Left colon (tissue), 2 donors: Measurements from ENCODE around the gene FOXP4. TPM values are rescaled to one million over a fixed set of nuclear protein-coding genes. Genes with fewer than 3 reads are reported as not detected.

Experiments
- ATAC-seq: fragments of 200-7000 bp; cut with Tn5 transposase; one replicate; pipeline ENCODE4 v1.9.1; 2020; ENCODE audit warnings: mild to moderate bottlenecking, moderate library complexity
- DNase-seq, 2 donors: peaks; one replicate each; pipeline ENCODE4 v3.0.0-alpha.2; 2020
- intact Hi-C, 2 donors: fragments of 100-400 bp; cut with DNase I in 1 of 2; cut with micrococcal nuclease in 1 of 2; formaldehyde crosslinking; loops; one replicate each; pipeline versions ENCODE4 v1.11.2 to v1.14.0; 2022; cut with DNase I, micrococcal nuclease
- total RNA-seq, 2 donors: library from RNA; stranded (reverse); fragmentation: NEBNext Ultra II Directional; extraction: Animal tissue kit (Norgen Biotek cat#: 25700); gene quantifications; one replicate each; pipeline ENCODE4 v1.2.1, GENCODE V29; 2021
- donor health status: DM: no; HTN: no; CAD: no.
- donor health status: DM: yes; HTN: yes; CAD: no.

Gene FOXP4
- total RNA-seq, 2 donors from 2014 or later: 38.6 to 39.4 TPM

GRCh38 chr6:41543087-41543486, 3.1 kb upstream of the FOXP4 start:
- no peak for DNase-seq
- no peak for ATAC-seq
- intact Hi-C loops: no loop called here

DNA sequence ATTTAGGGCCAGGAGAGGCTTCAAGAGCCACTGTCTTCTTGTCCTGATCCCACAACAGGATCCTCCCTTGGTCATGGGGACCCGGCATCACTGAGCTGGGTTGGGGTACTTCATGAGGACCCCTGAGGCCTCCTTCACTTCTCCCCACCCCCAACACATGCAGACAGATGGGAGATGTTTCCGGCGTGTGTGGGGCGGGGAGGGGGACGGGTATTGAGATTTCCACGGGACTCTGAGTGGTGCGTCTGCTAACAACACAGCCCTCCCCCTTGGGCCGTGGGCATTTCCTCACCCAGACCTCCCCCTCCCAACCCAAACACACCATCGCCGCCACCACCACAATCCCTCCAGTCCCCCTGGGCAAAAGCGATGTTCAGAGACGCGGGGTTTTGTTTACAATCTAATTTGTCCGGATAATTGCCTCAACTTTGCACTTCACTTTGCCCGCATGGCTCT, 906 bp upstream of the FOXP4 start:
- no peak for ATAC-seq
- intact Hi-C loops: no loop called here

DNA sequence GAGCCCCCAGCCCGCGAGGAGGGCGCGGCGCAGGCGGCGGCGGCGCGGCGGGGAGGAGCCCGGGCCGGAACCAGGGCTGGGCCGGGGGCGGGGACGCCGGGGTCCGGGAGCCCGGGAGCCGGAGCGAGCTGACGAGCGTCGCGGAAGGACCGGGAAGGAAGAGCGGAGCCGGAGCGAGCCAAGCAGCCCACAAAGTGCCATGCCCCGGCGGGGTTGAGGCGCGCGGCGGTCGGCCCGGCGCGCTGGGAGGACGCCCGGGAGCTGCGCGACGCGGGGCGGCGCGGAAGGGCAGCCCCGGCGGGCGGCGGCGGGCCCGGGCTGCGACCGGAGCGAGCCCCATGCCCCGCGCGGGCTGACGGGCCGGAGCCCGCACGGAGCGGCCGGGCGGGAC, 289 bp downstream of the FOXP4 start:
- intact Hi-C loops: no loop called here
- DNase-seq (peak in 1 of 2 donors; percentile 75), ATAC-seq (peak; percentile 69)

More for the DNA sequence above, 906 bp upstream of the FOXP4 start:
- peak in 1 of 2 donors; percentile 34 for DNase-seq

DNA sequence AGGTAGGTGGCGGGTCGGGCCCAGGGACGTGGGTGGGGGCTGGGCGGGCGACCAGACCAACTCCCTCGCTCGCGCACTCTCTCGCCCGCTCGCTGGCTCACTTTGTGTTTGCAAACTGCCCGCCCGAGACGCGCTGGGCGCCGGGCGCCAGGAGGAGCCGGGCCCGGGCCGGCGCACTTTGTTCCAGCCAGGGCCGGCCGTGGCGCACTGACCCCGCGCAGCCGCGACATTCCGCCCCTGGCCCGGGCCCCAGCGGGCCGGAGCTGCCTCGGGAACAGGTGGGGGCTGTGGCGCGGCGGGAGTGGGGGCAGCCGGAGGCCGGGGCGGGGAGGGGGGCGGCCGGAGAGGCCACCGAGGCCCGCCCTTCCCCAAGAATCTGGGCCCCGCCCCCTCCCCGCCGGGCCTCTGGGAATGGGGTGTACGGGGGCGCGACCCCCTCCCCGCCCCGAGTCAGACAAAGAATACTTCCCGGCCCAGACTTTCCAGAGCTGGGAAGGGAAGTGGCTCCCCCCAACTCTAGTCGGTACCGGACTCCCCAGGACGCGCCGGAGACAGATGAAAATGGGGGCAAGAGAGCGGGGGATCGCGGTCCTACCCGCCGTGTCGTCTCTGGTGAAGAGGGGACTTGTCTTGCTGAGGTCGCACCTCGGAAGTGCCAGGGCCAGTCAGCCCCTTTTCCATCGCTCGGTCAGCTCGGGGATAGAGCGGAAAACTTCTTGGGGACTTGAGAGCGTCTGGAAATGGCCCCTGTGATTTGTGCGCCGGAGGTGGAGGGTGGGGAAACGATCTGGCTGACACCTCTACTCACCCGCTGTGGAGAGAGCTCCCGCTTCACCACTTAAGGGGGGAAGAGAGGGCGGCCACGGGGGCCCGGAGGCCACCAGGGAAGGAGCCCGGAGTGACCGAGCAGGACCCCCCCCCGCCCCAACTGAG, 951 bp downstream of the FOXP4 start:
- peak; percentile 31 for ATAC-seq
- peak in 1 of 2 donors; percentile 61 for DNase-seq
- intact Hi-C loops: no loop called here

DNA sequence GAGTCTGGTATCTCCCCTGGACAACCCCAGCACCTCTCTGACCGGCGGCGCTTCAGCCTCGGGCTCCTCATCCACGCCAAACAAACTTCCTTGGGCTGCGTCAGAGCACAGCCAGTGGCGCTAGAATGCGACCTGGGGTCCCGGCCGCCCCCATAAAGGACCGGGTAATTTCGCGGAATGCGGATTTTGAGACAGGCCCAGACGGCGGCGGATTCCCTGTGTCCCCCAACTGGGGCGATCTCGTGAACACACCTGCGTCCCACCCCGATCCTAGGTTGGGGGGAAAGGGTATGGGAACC, 1.6 kb downstream of the FOXP4 start:
- ATAC-seq: peak; percentile 5
- intact Hi-C loops: no loop called here
- no peak for DNase-seq

- DNase-seq (peak in 1 of 2 donors; percentile 45), ATAC-seq (no peak)
- intact Hi-C loops: no loop called here
These were observed 2.1 kb downstream of the FOXP4 start for GRCh38 chr6:41548098-41548840.

DNA sequence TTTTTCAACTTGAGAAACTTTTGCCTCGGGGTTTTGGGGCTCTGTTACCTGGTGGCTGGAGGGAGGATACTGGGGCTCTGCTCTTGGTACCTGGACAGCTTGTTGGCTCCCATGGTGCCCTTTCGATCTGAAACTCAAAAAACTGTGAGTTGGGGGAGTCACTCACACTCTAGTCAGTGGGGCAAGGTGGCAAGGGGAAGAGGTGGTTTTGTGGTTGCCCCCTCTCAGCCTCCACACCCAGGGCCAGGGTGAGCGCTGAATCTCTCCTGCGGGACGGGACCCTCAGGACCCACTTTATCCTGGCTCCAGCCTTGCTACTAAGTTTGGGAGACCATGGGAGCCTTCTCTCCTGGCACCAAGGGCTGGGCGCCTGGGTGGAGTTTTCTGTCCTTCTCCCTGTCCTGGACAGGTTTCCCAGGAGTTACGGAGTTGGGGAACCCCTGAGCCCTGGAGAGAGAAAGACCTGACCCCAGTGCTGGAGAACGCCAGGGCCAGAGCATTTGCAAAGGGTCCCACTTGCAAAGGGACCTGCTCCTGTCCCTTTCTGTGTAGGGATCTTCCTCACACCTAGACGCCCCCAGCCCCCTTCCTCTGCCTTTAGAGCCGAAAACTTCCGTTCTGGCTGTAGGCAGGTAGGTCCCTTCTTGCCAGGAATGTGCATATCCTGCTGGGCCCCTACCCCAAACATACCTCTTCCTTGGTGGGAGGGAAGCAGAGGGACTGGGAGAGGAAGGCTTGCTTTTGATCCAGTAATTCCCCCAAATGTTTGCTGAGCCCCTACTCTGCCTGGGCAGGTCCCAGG, 2.9 kb downstream of the FOXP4 start:
- ATAC-seq (no peak), DNase-seq (no peak)
- intact Hi-C loops: no loop called here

GRCh38 chr6:41549673-41550072, 3.5 kb downstream of the FOXP4 start:
- ATAC-seq (no peak), DNase-seq (no peak)
- intact Hi-C loops: no loop called here

DNA sequence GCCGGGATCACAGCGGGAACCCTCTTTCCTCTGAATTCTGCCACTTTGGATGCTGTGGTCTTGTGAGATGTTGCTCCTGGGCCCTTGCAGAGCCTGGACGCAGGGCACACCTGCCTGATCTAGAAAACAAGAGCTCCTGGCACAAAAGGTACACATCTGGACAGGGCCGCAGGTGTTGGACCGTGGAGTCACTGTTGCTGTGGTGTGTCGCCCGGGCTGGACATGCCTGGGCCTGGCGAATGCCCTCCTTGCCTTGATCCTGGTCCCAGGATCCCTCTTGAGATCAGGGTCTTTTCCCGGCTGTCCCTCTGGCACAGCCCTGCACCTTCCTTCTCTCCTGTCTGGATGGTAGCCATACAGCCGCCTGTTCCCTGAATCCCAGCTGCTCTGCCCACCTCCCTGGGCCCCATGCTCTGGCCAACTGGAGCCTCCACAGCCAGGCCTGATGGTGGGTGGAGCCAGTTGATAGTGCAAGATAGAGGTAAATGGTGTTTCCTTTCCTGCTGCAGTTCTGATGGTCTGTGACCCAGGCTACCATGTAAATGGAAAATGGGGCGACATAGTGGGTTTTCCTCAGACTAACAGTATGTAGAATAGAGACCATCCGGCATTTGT, 5.0 kb downstream of the FOXP4 start:
- intact Hi-C loops: no loop called here
- ATAC-seq (no peak), DNase-seq (no peak)

- intact Hi-C loops: no loop called here
- DNase-seq: no peak
- no peak for ATAC-seq
These were observed 5.7 kb downstream of the FOXP4 start for GRCh38 chr6:41551857-41552256.

GRCh38 chr6:41552723-41553122, 6.5 kb downstream of the FOXP4 start:
- intact Hi-C loops: no loop called here
- DNase-seq (no peak), ATAC-seq (no peak)

GRCh38 chr6:41553405-41553999, 7.3 kb downstream of the FOXP4 start:
- ATAC-seq: no peak
- intact Hi-C loops: no loop called here
- DNase-seq: no peak

DNA sequence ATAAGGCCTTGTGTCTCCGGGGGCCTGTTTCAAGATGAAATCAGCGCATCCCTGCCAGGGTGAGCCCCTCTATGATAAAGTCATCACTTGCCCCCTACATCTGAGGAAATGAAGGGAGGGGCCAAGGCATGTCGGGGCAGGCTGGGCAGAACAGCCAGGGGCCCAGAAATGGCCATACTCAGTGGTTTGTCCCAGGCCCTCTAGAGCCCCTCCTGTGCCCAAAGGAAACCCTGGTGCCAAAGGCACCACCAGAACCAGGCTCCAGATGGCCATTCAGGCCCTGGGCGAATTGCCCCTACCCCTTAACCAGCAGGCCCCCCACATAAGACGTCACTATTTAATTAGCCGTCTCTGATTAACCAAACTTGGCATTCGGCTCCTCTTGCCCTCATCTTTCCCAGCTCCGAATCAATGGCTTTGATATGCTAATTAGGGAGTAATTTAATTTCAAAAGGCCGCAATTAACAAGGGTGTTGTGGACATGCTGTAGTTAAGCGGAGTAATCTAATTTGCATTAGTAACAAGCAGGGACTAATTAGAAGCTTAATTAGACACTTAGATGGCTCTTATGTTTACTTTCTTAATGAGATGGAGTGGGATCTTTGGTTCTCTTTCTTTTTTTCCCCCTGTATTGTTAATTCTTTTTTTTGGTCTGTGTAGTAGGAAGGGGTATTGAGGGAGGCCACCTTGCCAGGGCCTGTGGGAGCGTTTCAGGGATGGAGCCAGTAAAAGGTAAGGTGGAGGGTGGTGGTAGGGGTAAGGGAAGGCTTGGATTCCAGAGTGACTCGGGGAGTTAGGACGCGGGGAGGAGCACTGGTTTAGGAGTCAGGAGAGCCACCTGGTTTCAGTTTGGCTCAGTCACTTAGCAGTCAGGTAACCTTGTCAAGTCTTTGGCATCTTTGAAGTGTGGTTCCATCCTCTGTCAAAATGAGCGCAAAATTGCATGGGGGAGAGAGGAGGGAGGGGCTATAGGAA, 9.4 kb downstream of the FOXP4 start:
- DNase-seq (no peak), ATAC-seq (no peak)
- intact Hi-C loops: no loop called here

DNA sequence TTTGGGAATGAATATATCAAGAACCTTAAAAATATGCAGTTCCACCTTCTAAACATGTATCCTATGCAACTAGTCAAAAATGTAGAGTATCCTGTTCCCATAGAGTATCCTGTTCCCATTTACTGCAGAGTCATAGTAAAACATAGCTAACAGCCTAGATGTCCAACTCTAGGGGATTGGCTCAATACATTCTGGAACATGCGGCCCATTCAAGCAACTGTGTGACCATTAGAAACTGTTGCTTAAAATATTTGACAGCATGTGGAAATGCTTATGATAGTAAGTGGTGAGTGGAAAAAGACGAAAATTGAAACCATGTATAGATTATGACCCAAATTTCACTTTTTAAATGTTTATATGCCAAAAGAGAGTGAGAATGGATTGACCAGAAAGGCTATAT, 11.2 kb downstream of the FOXP4 start:
- intact Hi-C loops: no loop called here
- ATAC-seq: no peak
- DNase-seq: no peak

DNA sequence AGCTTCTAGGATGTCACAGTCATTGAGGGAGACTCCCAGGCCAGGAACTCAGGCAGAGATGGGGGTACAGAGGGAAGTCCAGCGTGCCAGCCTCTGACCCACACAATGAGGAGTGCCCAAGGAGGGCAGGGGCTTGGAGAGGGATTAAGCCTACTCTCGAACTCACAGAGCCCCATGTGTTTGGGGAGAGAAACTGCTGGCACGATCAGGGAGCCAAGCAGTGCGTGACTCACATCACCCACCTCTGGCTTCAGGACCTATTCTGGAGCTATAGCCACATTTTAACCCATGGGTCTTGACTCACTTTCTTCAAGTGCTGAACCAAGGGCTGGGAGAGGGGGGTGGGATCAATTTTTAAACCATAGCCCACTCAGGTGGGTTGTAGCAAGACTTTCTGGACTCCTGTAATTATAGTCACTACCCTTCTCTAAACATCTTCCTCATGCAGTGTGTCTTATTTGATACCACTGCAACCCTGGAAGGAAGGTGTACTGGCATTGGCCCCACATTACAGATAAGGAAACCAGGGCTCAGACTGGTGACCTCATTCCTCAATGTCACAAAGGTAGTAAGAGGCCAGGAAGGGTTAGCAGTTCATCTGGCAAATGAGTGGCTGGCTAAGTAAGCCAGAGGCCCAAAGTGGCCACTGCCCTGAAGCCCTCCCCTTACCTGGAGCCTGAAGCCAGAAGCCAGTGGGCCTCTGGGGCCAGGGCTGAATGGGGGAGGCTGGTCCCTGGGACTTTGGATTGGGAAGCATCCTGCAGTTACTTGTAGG, 12.0 kb downstream of the FOXP4 start:
- no peak for ATAC-seq
- no peak for DNase-seq

DNA sequence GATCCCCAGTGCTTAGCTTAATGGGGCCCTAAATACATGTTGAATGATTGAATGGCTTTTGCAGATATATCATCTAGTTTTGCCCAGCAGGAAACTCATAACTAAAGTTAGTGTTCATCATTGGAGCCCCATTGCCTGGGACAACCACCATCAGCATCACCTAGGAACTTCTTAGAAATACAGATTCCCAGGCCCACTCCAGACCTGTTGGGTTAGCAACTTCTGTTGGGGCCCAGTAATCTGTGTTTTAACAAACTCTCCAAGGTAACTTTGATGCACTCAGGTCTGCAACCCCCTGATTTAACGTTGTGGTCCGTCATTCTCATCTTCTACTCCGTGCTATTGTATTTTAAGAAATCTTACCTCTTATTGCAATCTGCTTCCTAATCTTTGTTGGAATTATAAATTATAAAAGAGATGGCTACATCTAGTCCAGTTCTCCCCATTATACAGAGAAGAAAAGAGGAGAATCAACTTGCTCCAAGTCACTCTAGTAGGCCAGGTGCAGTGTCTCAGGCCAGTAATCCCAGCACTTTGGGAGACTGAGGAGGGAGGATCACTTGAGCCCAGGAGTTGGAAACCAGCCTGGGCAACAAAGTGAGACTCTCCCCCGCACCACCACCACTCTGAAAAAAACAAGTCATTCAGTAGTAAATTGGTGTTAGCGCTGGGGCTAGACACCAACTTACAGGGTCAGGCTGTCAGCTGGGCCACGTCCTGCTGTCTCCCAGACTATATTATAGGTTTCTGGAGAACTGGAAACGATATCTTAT, 13.7 kb downstream of the FOXP4 start:
- no peak for ATAC-seq
- intact Hi-C loops: no loop called here

More for the DNA sequence above, 12.0 kb downstream of the FOXP4 start:
- intact Hi-C loops: no loop called here

More for the DNA sequence above, 13.7 kb downstream of the FOXP4 start:
- no peak for DNase-seq
